Lung (tissue), 12 donors: Measurements from ENCODE around the gene HIPK2. TPM values are rescaled to one million over a fixed set of nuclear protein-coding genes. Genes with fewer than 3 reads are reported as not detected.

Source experiments
- ATAC-seq: fragments of 200-7000 bp; cut with Tn5 transposase; one replicate; pipeline ENCODE4 v1.9.1; 2020; ENCODE audit warnings: moderate number of reproducible peaks; ENCODE audit not compliant: insufficient read depth, low FRiP score
- DNase-seq, 3 donors: peaks; one replicate each; pipeline ENCODE4 v3.0.0-alpha.2; 2013 to 2017
- H3K27ac ChIP-seq, 2 donors: one replicate each; pipeline ENCODE4 v1.5.1; 2013; ENCODE audit warnings: mild to moderate bottlenecking in 2 of 2, moderate library complexity in 2 of 2, control low read depth in 1 of 2, inconsistent platforms in 1 of 2, low read depth in 1 of 2, low read length in 1 of 2
- H3K27me3 ChIP-seq, 3 donors: one replicate each; pipeline ENCODE4 v1.5.1; 2013; ENCODE audit warnings: low read length in 2 of 3; ENCODE audit not compliant: control insufficient read depth in 3 of 3, insufficient read depth in 3 of 3
- H3K36me3 ChIP-seq, 4 donors: one replicate each; pipeline ENCODE4 v1.5.1; 2013; ENCODE audit warnings: low read length in 4 of 4, mild to moderate bottlenecking in 1 of 4, moderate library complexity in 1 of 4; ENCODE audit not compliant: control insufficient read depth in 4 of 4, insufficient read depth in 4 of 4
- H3K4me1 ChIP-seq, 5 donors: one replicate each; pipeline ENCODE4 v1.5.1; 2013; ENCODE audit warnings: low read length in 5 of 5, mild to moderate bottlenecking in 2 of 5, moderate library complexity in 1 of 5; ENCODE audit not compliant: control insufficient read depth in 5 of 5, insufficient read depth in 5 of 5
- H3K4me3 ChIP-seq: one replicate; pipeline ENCODE4 v1.5.1; 2013; ENCODE audit warnings: mild to moderate bottlenecking, control low read depth, moderate library complexity
- H3K9ac ChIP-seq, 2 donors: one replicate each; pipeline ENCODE4 v1.5.1; 2013; ENCODE audit warnings: low read length in 2 of 2, control low read depth in 1 of 2; ENCODE audit not compliant: insufficient read depth in 1 of 2
- H3K9me3 ChIP-seq, 4 donors: one replicate each; pipeline ENCODE4 v1.5.1; 2013; ENCODE audit warnings: low read length in 3 of 4, mild to moderate bottlenecking in 1 of 4, moderate library complexity in 1 of 4; ENCODE audit not compliant: control insufficient read depth in 4 of 4, insufficient read depth in 3 of 4
- WGBS, 2 donors: extraction: QIAGEN DNeasy Blood & Tissue Kit; methylation state at CpG; one replicate each; pipeline ENCODE4 v1.1.7; 2013; 5-methylcytosine and 5-hydroxymethylcytosine counted together
- polyA plus RNA-seq, 2 donors: library from polyadenylated mRNA; stranded (reverse); fragments of 200-250 nt; gene quantifications; one replicate each; pipeline ENCODE4 v1.2.1, GENCODE V29; 2013
- total RNA-seq, 2 donors: library from RNA; depleted of rRNA in 1 of 2; stranded (reverse); fragments of >200 nt in 1 of 2; gene quantifications; one replicate each; pipeline ENCODE4 v1.2.1, GENCODE V29; 2014 to 2021
- TF ChIP-seq, protein P1 (sequence below): IDR thresholded peaks from 2 replicates; pipeline ENCODE4 v1.5.1; 2012; ENCODE audit warnings: mild to moderate bottlenecking; ENCODE audit errors: control extremely low read depth, extremely low read depth
- donor health status: control.
- donor health status: control.
- donor health status: Bipolar disorder and iron deficiency.
- donor health status: healthy.
- donor health status: DM: yes; HTN: yes; CAD: no.

The HIPK2 gene
- total and polyA plus RNA-seq, 4 donors: 8.7 to 65.1 (median 18.3) TPM

DNA sequence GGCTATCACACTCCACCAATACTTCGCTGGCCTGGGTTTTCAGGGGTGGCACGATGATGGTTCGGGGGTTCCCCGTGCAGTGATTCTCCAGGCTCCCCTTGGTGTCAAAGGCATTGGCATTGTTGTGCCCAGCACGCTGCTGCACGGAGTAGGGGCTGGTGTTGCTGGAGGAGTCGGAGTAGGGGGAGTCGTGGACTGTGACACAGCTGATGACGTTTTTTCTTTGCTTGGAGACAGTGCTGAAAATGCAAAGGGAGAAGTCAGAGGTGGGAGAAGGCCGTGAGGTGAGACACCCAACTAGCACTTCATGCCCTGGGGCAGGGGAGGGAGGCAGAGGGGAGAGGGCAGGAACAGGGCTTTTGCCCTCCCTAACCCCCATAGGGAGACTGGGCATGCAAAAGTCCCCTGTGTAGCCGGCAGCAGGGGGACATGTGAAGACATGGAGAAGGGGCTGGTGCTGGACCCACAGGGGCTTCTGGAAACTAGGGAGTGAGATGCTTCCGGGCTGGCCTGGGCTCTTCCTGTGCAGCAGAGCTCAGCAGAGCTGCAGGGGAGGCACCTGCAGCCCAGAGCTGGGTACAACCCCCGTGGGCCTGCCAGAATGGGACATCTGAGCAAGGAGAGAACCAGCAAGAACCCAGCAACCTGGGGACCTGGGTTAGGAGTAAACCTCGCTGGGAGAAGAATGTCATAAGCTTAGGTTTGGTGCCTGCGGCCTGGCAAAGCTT lies 193.8 kb downstream of the HIPK2 start:
- no peak for DNase-seq
- H3K36me3 ChIP-seq: peaks cover 29 to 59% (median 47%) of the 10 kb centered on the region in 4 donors
- no peak overlapping the region for H3K27ac ChIP-seq

DNA sequence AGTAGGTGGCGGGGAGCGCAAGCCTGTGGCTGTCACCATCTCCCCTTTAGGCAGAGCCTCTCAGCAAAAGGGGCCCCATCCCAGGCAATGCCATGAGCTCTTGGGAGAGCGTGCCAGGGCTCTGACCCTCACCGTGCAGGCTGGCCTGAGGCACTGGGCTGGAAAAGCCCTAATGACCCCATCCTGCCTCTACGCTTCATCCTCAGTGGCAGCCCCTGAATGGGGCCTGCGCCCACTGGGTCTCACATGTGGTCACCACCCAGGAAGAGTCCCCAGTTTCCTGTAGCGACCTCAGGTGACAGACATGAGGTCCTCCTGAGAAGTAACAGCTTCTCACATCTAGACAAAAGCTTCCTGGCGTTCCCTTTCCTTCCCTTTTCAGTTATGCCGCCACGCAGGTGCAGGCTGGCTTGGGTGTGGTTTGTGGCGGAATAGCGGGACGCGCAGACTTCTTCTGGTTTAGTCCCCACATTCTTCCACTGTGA lies 195.1 kb downstream of the HIPK2 start:
- 54 to 81% methylated on average over 14 of the region's 14 CpGs for WGBS, 2 donors
- no peak overlapping the region for H3K27ac ChIP-seq
- TF ChIP-seq, protein P1, sequence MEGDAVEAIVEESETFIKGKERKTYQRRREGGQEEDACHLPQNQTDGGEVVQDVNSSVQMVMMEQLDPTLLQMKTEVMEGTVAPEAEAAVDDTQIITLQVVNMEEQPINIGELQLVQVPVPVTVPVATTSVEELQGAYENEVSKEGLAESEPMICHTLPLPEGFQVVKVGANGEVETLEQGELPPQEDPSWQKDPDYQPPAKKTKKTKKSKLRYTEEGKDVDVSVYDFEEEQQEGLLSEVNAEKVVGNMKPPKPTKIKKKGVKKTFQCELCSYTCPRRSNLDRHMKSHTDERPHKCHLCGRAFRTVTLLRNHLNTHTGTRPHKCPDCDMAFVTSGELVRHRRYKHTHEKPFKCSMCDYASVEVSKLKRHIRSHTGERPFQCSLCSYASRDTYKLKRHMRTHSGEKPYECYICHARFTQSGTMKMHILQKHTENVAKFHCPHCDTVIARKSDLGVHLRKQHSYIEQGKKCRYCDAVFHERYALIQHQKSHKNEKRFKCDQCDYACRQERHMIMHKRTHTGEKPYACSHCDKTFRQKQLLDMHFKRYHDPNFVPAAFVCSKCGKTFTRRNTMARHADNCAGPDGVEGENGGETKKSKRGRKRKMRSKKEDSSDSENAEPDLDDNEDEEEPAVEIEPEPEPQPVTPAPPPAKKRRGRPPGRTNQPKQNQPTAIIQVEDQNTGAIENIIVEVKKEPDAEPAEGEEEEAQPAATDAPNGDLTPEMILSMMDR: no peak
- H3K9ac ChIP-seq: no peak overlapping the region
- no peaks in the 10 kb centered on the region for H3K9me3 ChIP-seq
- no peak for DNase-seq
- peaks cover 34 to 55% (median 45%) of the 10 kb centered on the region in 4 donors for H3K36me3 ChIP-seq
- H3K4me1 ChIP-seq: no peaks in the 10 kb centered on the region
- no peak for ATAC-seq
- no peaks in the 10 kb centered on the region for H3K27me3 ChIP-seq
- H3K4me3 ChIP-seq: no peak overlapping the region

More for the DNA sequence above, 193.8 kb downstream of the HIPK2 start:
- Histone ChIP-seq H3K4me3 (no peak overlapping the region), H3K27me3 (no peaks in the 10 kb centered on the region), H3K9me3 (no peaks in the 10 kb centered on the region), H3K4me1 (no peaks in the 10 kb centered on the region), H3K9ac (no peak overlapping the region)
- TF ChIP-seq, protein P1: no peak
- ATAC-seq: no peak
- 92 to 95% methylated on average over 15 of the region's 15 CpGs for WGBS, 2 donors

DNA sequence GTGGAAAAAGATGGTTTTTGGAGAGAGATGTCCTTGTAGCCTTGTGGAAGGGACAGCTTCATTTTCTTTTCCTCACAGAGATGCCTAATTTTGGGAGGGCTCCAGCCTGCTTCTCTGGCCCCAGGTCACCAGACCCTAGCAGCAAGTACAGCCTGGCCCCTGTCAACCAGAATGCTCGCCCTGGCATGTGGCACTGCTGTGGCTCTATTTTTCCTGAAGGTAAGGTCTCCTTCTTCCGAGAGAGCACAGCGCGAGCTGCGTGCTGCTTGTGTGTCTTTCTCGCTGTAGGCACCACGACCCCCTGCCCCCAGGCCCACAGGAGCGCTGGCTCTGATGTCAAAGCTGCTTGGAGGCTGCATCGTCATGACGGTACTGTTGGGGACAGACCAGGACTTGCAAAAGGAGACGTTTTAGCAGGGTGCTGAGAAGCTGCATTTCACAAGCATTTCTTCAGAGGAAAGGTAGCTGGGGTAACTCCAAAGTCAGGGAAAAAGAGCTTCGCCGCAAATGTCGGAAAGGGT lies 195.6 kb downstream of the HIPK2 start:
- 84 to 88% methylated on average over 14 of the region's 14 CpGs for WGBS, 2 donors
- Histone ChIP-seq H3K27ac (no peak overlapping the region), H3K27me3 (no peaks in the 10 kb centered on the region), H3K4me1 (no peaks in the 10 kb centered on the region), H3K9me3 (no peaks in the 10 kb centered on the region), H3K9ac (no peak overlapping the region), H3K36me3 (peaks cover 34 to 59% (median 44%) of the 10 kb centered on the region in 4 donors), H3K4me3 (no peak overlapping the region)
- ATAC-seq (no peak), DNase-seq (no peak)
- TF ChIP-seq, protein P1: no peak
